ENCODE results near the gene CGB8. TPM values are rescaled to one million over a fixed set of nuclear protein-coding genes. Genes with fewer than 3 reads are reported as not detected.
"Not testable (repeated sequence)": the region's sequence is repeated elsewhere in the genome, so short reads cannot be mapped to it uniquely, and the experiment has no call there.

Gene CGB8
- total and polyA plus RNA-seq, 2 of the 8 experiments (the other 6 are each of a cell fraction or from before 2014, with no cell fraction given): 0.09 TPM; not detected in 1

DNA sequence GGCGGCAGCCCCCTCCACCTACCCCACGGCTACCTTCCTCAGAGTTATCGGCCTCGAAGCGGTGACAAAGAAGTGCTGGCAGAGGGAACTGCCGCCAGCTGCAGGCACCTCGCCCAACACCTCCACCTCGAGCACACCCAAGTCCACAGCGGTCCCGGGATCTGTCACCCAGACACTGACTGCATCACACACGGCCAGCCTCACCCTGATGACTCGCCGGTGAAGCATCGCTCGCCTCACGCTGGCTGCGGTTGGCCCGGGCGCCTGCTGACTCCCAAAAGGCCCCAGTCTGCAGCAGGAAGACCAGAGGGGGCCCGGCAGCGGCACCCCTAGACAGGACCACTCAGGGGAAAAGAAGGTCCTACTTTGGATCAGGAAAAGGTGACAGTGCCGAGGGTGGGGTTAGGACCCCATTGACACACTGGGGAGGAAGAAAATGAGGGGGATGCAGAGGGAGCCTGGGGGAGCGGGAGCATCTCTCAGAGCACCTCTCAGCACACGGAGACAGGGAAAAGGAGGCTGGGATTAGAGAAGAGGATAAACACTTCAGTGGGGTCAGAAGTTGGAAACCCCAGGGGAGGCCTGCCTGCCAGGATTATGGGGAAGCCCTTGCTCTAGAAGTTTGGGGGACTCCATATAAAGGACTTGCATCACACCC is 1.6 kb upstream of the CGB8 start:
- H4K91ac ChIP-seq (replicated peaks; ENCODE audit: insufficient read length, low read length); H4K20me1 ChIP-seq (replicated peaks in 1 of 2; ENCODE audit: control insufficient read depth in 1 of 2, insufficient read depth in 2 of 2, low read length in 2 of 2); H3K9ac ChIP-seq (replicated peaks in 1 of 4; ENCODE audit: extremely low read depth in 1 of 4, low read depth in 3 of 4, low read length in 3 of 4); H3K36me3 ChIP-seq (ENCODE audit: control insufficient read depth in 2 of 4, insufficient read depth in 4 of 4, low read length in 3 of 4); DNase-seq (ENCODE audit: low read depth in 1 of 2, low spot score in 2 of 2); H3K14ac ChIP-seq (ENCODE audit: insufficient read length); H2BK15ac ChIP-seq (ENCODE audit: low read length); FAIRE-seq; H3K27me3 ChIP-seq (replicated peaks in 1 of 4; ENCODE audit: control insufficient read depth in 3 of 4, extremely low read depth in 1 of 4, insufficient read depth in 3 of 4, low read length in 3 of 4); H3K4me2 ChIP-seq (ENCODE audit: insufficient read depth in 1 of 2, low read depth in 2 of 2, low read length in 2 of 2); H3K9me3 ChIP-seq (ENCODE audit: insufficient read depth in 2 of 2, low read depth in 1 of 2, low read length in 1 of 2); H2BK120ac ChIP-seq (replicated peaks; ENCODE audit: low read depth, low read length); H3K56ac ChIP-seq (replicated peaks; ENCODE audit: insufficient read length, low read depth, low read length); H2BK12ac ChIP-seq (ENCODE audit: low read depth, low read length); H3K4me1 ChIP-seq (replicated peaks in 1 of 4; ENCODE audit: control insufficient read depth in 3 of 4, insufficient read depth in 4 of 4, low read length in 3 of 4); H3K4ac ChIP-seq (replicated peaks; ENCODE audit: insufficient read length, low read depth, low read length); H4K5ac ChIP-seq (ENCODE audit: insufficient read length, low read depth, low read length); H4K8ac ChIP-seq (ENCODE audit: extremely low read depth, insufficient read depth, low read length); H3K23ac ChIP-seq (ENCODE audit: insufficient read length); H2BK20ac ChIP-seq (ENCODE audit: low read length); H3K23me2 ChIP-seq (ENCODE audit: low read depth, low read length); H2AFZ ChIP-seq (ENCODE audit: low read length); H3K79me1 ChIP-seq (ENCODE audit: low read depth, low read length); H3K27ac ChIP-seq (ENCODE audit: low read depth, low read length); H3K4me3 ChIP-seq (ENCODE audit: extremely low read depth in 1 of 4, insufficient read depth in 2 of 4, low read depth in 3 of 4, low read length in 4 of 4); POLR2A ChIA-PET (ENCODE audit: partially characterized antibody); H3K18ac ChIP-seq (ENCODE audit: extremely low read depth, low read length); H2BK5ac ChIP-seq (ENCODE audit: low read depth, low read length); H3K79me2 ChIP-seq (ENCODE audit: control insufficient read depth in 1 of 2, insufficient read depth in 2 of 2, low read length in 2 of 2); H2AK5ac ChIP-seq (ENCODE audit: low read depth, low read length): not testable (repeated sequence)
- CTCF ChIA-PET (ENCODE audit: partially characterized antibody): interaction anchor here (0.6 kb wide), 1 partner anchor 625 kb away, joined by 3 read pairs; no protein-coding TSS in a partner anchor
- WGBS, 2 experiments (ENCODE audit: extremely low coverage in 1 of 2, insufficient coverage in 1 of 2, insufficient read length in 1 of 2, insufficient replicate concordance in 2 of 2, low coverage in 1 of 2, low lambda C conversion rate in 2 of 2, missing lambda C conversion rate in 1 of 2): 84% methylated on average over 24 of the region's 24 CpGs; no CpG with 5 or more reads in 1 of the 2 experiments

- WGBS, 2 experiments (ENCODE audit: extremely low coverage in 1 of 2, insufficient coverage in 1 of 2, insufficient read length in 1 of 2, insufficient replicate concordance in 2 of 2, low coverage in 1 of 2, low lambda C conversion rate in 2 of 2, missing lambda C conversion rate in 1 of 2): 76% methylated on average over 3 of the region's 4 CpGs; no CpG with 5 or more reads in 1 of the 2 experiments
- H3K27me3 ChIP-seq (replicated peaks in 1 of 4; ENCODE audit: control insufficient read depth in 3 of 4, extremely low read depth in 1 of 4, insufficient read depth in 3 of 4, low read length in 3 of 4); H2BK15ac ChIP-seq (ENCODE audit: low read length); H3K36me3 ChIP-seq (ENCODE audit: control insufficient read depth in 2 of 4, insufficient read depth in 4 of 4, low read length in 3 of 4); DNase-seq (ENCODE audit: low read depth in 1 of 2, low spot score in 2 of 2); H3K14ac ChIP-seq (ENCODE audit: insufficient read length); H3K23ac ChIP-seq (ENCODE audit: insufficient read length); H2AK5ac ChIP-seq (ENCODE audit: low read depth, low read length); H3K4me1 ChIP-seq (replicated peaks in 1 of 4; ENCODE audit: control insufficient read depth in 3 of 4, insufficient read depth in 4 of 4, low read length in 3 of 4); H3K56ac ChIP-seq (replicated peaks; ENCODE audit: insufficient read length, low read depth, low read length); H3K18ac ChIP-seq (ENCODE audit: extremely low read depth, low read length); H3K79me2 ChIP-seq (ENCODE audit: control insufficient read depth in 1 of 2, insufficient read depth in 2 of 2, low read length in 2 of 2); H3K4me2 ChIP-seq (ENCODE audit: insufficient read depth in 1 of 2, low read depth in 2 of 2, low read length in 2 of 2); H2BK12ac ChIP-seq (ENCODE audit: low read depth, low read length); H2AFZ ChIP-seq (ENCODE audit: low read length); H4K20me1 ChIP-seq (replicated peaks in 1 of 2; ENCODE audit: control insufficient read depth in 1 of 2, insufficient read depth in 2 of 2, low read length in 2 of 2); H4K5ac ChIP-seq (ENCODE audit: insufficient read length, low read depth, low read length); H2BK5ac ChIP-seq (ENCODE audit: low read depth, low read length); H2BK120ac ChIP-seq (replicated peaks; ENCODE audit: low read depth, low read length); H3K9ac ChIP-seq (replicated peaks in 1 of 4; ENCODE audit: extremely low read depth in 1 of 4, low read depth in 3 of 4, low read length in 3 of 4); H3K27ac ChIP-seq (ENCODE audit: low read depth, low read length); H3K9me3 ChIP-seq (ENCODE audit: insufficient read depth in 2 of 2, low read depth in 1 of 2, low read length in 1 of 2); H3K4ac ChIP-seq (replicated peaks; ENCODE audit: insufficient read length, low read depth, low read length); H4K8ac ChIP-seq (ENCODE audit: extremely low read depth, insufficient read depth, low read length); POLR2A ChIA-PET (ENCODE audit: partially characterized antibody); H2BK20ac ChIP-seq (ENCODE audit: low read length); H4K91ac ChIP-seq (replicated peaks; ENCODE audit: insufficient read length, low read length); FAIRE-seq; H3K79me1 ChIP-seq (ENCODE audit: low read depth, low read length); H3K4me3 ChIP-seq (ENCODE audit: extremely low read depth in 1 of 4, insufficient read depth in 2 of 4, low read depth in 3 of 4, low read length in 4 of 4); H3K23me2 ChIP-seq (ENCODE audit: low read depth, low read length): not testable (repeated sequence)
- CTCF ChIA-PET (ENCODE audit: partially characterized antibody): interaction anchor here (1.2 kb wide), 1 partner anchor 50 kb away, joined by 3 read pairs; no protein-coding TSS in a partner anchor
These were observed 923 bp upstream of the CGB8 start for GRCh38 chr19:49049834-49050233.

Measured in H1 (cell line).